Measurements from ENCODE around the gene NRIP2.

Gene NRIP2

GRCh38 chr12:2805143-2805520, 29.7 kb downstream of the NRIP2 start:
- DNase-seq, result no peak

GRCh38 chr12:2804393-2805142, 30.3 kb downstream of the NRIP2 start:
- DNase-seq, result peak in 7 of 14 donors; percentile 8 to 66 (median 30)

GRCh38 chr12:2803635-2804392, 31.0 kb downstream of the NRIP2 start:
- DNase-seq, result no peak

GRCh38 chr12:2801044-2801783, 33.6 kb downstream of the NRIP2 start:
- DNase-seq, result peak in 4 of 14 donors; percentile 9 to 89 (median 32)

GRCh38 chr12:2800046-2800570, 34.7 kb downstream of the NRIP2 start:
- no peak for DNase-seq

- peak in 1 of 14 donors; percentile 24 for DNase-seq
Observed at GRCh38 chr12:2797721-2798418, 37.0 kb downstream of the NRIP2 start.

- DNase-seq, result peak in 1 of 14 donors; percentile 19
Observed at GRCh38 chr12:2796187-2796666, 38.6 kb downstream of the NRIP2 start.

GRCh38 chr12:2795291-2796186, 39.3 kb downstream of the NRIP2 start:
- peak in 13 of 14 donors; percentile 51 to 91 (median 74) for DNase-seq

GRCh38 chr12:2794736-2795289, 40.0 kb downstream of the NRIP2 start, which contains the start of gene FKBP4:
Gene FKBP4, plus strand, starts transcription at chr12:2794970. Its CDS starts 170 bp downstream, at chr12:2795140.
- DNase-seq, result peak; percentile 19 to 92 (median 86)

- peak in 10 of 14 donors; percentile 43 to 87 (median 76) for DNase-seq
Observed at GRCh38 chr12:2794191-2794735, 40.6 kb downstream of the NRIP2 start.

- no peak for DNase-seq
Observed at GRCh38 chr12:2793561-2793960, 41.3 kb downstream of the NRIP2 start.

- DNase-seq, result no peak
Observed at GRCh38 chr12:2792671-2793500, 41.9 kb downstream of the NRIP2 start.

- no peak for DNase-seq
Observed at GRCh38 chr12:2791089-2791488, 43.7 kb downstream of the NRIP2 start.

GRCh38 chr12:2785017-2785416, 49.8 kb downstream of the NRIP2 start:
- no peak for DNase-seq

- peak in 12 of 14 donors; percentile 6 to 74 (median 43) for DNase-seq
Observed at GRCh38 chr12:2783936-2784600, 50.8 kb downstream of the NRIP2 start.

GRCh38 chr12:2779281-2779680, 55.6 kb downstream of the NRIP2 start:
- no peak for DNase-seq

- no peak for DNase-seq
Observed at GRCh38 chr12:2776129-2776806, 58.6 kb downstream of the NRIP2 start.

GRCh38 chr12:2775431-2775830, 59.4 kb downstream of the NRIP2 start:
- no peak for DNase-seq
